Right renal pelvis (tissue), 4 donors: ENCODE measurements around the gene LIPM. TPM values are rescaled to one million over a fixed set of nuclear protein-coding genes. Genes with fewer than 3 reads are reported as not detected.

Source experiments
- DNase-seq, 4 donors: peaks; one replicate each; pipeline ENCODE4 v3.0.0-alpha.2; 2013; ENCODE audit warnings: low read depth in 4 of 4, low spot score in 3 of 4, missing footprints in 1 of 4
- polyA plus RNA-seq, 4 donors: library from polyadenylated mRNA; unstranded; fragments of 120-200 nt; gene quantifications; one replicate each; pipeline ENCODE4 v1.2.1, GENCODE V29; 2013; ENCODE audit not compliant: insufficient read length in 4 of 4

The LIPM gene
- polyA plus RNA-seq, result under 1 TPM in 1 of 4 donors, not detected in 3; 0.23 TPM

GRCh38 chr10:88802523-88803285 lies at the start of gene LIPM:
Gene LIPM (plus strand): TSS chr10:88802730. CDS start chr10:88802897, 167 bp downstream.
- no peak for DNase-seq

GRCh38 chr10:88754287-88754686 lies 48.2 kb upstream of the LIPM start:
- no peak for DNase-seq

DNA sequence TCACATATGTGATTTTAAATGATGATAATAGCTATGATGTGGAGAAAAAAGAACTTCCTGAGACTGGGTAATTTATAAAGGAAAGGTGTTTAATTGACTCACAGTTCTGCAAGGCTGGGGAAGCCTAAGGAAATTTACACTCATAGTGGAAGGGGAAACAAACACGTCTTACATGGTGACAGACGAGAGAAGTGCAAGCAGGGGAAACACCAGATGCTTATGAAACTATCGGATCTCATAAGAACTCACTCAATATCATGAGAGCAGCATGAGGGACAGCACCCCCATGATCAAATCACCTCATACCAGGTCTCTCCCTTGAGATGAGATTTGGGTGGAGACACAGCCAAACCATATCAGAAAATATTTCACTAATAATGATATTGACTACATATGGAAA lies 46.8 kb upstream of the LIPM start:
- no peak for DNase-seq

GRCh38 chr10:88756660-88757059 lies 45.9 kb upstream of the LIPM start:
- no peak for DNase-seq

- DNase-seq, result no peak
These were observed 43.0 kb upstream of the LIPM start, which contains the start of gene LIPN for GRCh38 chr10:88759366-88760101. Gene LIPN (plus strand): TSS chr10:88760020. CDS start chr10:88761406, 1,386 bp downstream.

GRCh38 chr10:88762906-88763305 lies 39.6 kb upstream of the LIPM start:
- no peak for DNase-seq

GRCh38 chr10:88763441-88763840 lies 39.1 kb upstream of the LIPM start:
- DNase-seq, result peak in 1 of 4 donors; percentile 12

- DNase-seq, result no peak
These were observed 38.4 kb upstream of the LIPM start for GRCh38 chr10:88764110-88764509.

DNA sequence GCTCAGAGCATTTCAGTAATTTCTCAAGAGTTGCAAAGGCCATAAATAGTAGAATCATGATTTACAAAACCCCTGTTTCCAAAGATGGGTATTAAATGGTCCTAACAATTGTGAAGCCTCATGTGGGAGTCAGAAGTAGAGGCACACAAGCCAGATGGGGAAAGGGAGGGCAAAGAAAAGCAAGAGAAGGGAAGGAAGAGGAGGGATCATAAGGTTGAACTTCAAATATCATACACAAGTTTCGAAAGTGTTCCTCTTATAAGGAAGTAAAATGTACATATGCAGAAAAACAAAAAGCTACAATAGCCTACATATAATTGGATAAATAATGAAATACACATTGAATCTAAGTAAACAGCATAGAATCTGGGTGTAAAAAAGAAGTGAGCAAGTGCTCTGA lies 36.7 kb upstream of the LIPM start:
- no peak for DNase-seq

DNA sequence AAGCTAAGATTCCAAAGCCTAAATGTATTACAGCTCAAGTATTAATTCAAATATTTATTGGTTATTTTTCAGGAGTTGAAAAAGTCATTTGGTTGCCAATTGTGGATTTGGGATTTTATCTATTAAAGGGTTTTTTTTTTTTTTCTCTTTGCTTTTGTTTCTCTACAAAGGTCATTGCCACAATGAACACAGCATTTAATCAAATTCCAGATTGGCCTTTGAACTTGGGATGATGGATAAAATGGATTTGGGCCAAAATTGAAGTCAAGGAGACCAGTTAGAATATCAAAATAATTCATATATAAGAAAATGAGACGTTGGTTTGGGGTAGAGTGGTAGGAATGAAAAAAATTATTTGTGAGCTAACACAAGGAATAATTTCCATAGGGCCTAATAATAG lies 33.1 kb upstream of the LIPM start:
- DNase-seq, result no peak

DNA sequence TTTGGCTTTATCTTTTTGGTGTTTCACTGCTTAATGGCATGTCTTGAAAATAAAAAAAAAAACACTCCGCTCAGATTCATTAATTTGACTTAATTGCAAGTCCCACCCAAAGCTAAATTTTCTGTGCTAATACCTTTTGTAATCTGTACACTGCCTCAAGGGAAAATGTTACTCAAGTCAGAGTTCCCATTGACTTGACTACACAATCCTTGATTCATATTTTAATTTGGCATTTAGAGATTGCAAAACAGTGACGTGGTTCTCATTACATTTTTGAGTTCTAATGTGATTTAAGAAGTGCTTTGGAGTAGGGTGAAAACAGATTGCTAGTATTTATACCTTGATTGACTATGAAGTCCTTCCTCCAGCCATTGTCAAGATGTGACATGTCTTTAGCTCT lies 21.3 kb upstream of the LIPM start:
- DNase-seq, result no peak

GRCh38 chr10:88782222-88782621 lies 20.3 kb upstream of the LIPM start:
- no peak for DNase-seq

GRCh38 chr10:88783724-88784123 lies 18.8 kb upstream of the LIPM start:
- DNase-seq, result no peak

GRCh38 chr10:88786032-88786770 lies 16.3 kb upstream of the LIPM start:
- no peak for DNase-seq

GRCh38 chr10:88787463-88787862 lies 15.1 kb upstream of the LIPM start:
- no peak for DNase-seq

DNA sequence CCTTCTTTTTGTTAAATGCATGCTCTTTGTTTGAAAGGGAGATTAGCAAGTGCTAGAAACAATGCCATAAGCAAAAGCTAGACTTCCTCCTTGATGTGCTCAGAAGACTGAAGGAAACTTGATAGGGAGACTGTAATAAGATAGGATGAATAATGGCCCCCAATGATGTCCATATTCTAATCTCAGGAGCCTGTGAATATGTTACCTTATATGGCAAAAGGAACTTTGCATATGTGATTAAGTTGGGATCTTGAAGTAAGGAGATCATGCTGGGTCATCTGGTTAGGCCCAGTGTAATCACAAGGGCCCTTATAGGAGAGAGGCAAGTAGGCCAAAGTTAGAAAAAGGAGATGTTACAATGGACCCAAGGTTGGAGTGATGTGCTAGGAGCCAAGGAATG lies 13.6 kb upstream of the LIPM start:
- DNase-seq, result no peak

DNA sequence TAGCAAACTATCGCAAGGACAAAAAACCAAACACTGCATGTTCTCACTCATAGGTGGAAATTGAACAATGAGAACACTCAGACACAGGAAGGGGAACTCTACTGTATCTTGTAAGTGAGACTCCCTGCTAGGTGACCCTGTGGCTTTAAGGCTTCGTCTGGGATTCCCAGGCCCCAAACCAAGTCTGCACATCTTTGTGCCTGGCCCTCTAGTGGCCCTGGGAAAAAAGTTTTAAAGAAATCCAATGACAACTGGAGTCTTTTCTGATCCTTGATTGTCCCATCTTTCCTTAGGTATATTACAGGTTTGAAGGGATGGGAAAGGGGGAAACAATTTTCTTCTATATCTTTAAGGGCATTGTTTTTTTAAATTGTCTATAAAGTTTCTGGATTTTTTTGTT lies 10.6 kb upstream of the LIPM start:
- DNase-seq, result no peak

DNA sequence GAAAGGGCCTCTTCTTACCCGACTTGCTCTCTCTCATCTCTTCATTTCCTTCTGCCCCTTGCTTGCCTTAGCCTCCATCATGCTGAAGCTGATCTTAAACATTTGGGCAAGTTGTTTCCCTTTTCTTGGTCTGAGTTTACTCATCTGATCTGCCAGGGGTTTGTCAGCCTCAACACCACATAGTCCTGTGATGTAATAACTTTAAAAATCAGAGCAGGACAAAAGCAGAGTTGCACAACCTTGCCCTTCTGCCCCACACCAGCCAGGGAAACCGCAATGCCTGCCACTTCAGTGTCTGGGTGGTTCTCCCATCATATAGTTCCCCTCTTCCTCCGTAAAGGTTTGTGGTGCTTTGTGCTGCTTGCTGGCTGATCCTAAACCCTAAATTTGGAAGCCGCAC lies 9.9 kb upstream of the LIPM start:
- no peak for DNase-seq

DNA sequence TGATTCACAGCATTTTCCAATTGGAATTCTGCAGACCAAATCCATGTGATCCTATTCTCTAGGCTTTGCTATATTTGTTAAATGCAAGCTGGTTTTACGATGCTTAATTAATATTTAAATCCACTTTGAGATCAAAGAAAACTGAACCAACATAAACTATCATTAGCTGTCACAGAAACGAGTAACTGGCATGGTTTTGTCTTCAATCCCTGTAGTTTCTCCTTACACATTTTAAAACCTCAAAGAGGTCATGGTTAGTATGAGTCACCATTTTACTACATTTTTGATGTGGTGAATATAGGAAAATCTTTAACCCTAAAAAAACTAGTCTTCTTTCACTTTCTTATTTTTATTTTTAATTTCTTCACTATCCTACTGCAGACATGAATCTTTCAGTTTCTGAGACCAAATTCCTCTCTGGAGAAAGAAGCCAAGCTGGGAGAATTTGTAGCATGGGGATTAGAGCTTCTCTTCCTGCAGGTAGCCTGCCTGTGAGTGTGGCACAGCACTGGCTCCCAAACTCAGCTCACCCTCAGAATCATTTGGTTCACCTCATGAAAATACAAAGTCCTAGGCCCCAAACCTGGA lies 8.7 kb upstream of the LIPM start:
- DNase-seq, result no peak

GRCh38 chr10:88794731-88795130 lies 7.8 kb upstream of the LIPM start:
- DNase-seq, result no peak
